Erythroblast (primary cell): ENCODE measurements around the gene OTOG.

Experiments used
- GATA1 ChIP-seq: IDR thresholded peaks from 2 replicates; pipeline ENCODE4 v1.6.1; 2011; ENCODE audit warnings: low read depth, mild to moderate bottlenecking, control low read depth, low read length, moderate library complexity
- POLR2A ChIP-seq: IDR thresholded peaks from 2 replicates; pipeline ENCODE4 v1.6.1; 2011; ENCODE audit warnings: mild to moderate bottlenecking, low read length

GRCh38 chr11:17635551-17635938 is 88.5 kb downstream of the OTOG start:
- TF ChIP-seq POLR2A, result no peak
- TF ChIP-seq GATA1, result no peak
